Activated CD8-positive, alpha-beta memory T cell treated with anti-CD3 and anti-CD28 coated beads, Interleukin-2, amount 50 U/mL, for 4 hours (primary cell): Measurements from ENCODE around the gene MUS81.

ENCODE experiments used
- DNase-seq: peaks from one replicate; pipeline ENCODE4 v3.0.0-alpha.2; 2020

Gene MUS81

DNA sequence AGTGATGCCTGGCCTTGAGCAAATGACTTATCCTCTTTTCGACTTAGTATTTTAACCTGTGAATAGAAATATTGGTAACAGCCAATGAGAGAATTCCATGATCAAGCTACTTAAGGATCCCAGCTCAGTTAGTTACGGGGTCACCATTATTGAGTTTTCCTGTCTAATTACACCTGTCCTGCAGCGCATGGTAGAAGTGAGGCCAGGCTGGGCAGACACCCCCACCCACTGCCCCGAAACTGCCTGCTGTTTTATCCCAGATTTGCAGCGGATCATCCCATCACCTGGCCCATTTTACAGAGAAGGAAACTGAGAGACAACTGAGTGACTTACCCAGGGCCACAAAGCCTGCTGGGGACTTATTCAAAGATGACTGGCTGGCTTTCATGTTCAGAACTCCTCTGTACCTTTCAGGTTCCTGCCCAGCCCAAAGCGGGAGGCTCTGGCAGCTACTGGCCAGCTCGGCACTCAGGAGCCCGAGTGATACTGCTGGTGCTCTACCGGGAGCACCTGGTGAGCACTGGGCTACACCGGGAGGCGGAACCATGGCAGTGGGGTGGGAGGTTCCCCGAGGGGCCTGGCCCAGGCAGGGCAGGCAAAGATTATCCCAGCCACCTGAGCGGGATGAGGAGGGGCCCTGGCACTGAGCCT, 1.4 kb downstream of the MUS81 start:
- DNase-seq: no peak

DNA sequence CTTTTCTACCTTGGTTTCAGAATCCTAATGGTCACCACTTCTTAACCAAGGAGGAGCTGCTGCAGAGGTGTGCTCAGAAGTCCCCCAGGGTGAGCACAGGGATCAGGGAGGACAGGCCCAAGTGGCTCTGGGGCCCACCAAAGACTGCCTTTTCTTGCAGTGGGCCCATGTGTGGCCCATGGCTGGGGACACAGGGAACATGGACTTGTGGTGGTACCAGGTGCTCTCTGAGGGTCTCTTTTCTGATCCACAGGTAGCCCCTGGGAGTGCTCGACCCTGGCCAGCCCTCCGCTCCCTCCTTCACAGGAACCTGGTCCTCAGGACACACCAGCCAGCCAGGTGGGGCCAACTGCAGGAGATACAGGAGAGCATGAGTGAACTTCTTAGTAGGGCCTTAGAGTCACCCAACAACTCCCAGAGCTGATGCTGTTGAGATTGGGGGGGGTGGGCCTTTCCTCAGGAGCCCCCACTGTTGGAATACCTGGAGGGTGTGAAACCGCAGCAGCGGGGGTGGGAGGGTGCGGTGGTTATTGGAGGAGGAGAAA, 2.0 kb downstream of the MUS81 start:
- no peak for DNase-seq

DNA sequence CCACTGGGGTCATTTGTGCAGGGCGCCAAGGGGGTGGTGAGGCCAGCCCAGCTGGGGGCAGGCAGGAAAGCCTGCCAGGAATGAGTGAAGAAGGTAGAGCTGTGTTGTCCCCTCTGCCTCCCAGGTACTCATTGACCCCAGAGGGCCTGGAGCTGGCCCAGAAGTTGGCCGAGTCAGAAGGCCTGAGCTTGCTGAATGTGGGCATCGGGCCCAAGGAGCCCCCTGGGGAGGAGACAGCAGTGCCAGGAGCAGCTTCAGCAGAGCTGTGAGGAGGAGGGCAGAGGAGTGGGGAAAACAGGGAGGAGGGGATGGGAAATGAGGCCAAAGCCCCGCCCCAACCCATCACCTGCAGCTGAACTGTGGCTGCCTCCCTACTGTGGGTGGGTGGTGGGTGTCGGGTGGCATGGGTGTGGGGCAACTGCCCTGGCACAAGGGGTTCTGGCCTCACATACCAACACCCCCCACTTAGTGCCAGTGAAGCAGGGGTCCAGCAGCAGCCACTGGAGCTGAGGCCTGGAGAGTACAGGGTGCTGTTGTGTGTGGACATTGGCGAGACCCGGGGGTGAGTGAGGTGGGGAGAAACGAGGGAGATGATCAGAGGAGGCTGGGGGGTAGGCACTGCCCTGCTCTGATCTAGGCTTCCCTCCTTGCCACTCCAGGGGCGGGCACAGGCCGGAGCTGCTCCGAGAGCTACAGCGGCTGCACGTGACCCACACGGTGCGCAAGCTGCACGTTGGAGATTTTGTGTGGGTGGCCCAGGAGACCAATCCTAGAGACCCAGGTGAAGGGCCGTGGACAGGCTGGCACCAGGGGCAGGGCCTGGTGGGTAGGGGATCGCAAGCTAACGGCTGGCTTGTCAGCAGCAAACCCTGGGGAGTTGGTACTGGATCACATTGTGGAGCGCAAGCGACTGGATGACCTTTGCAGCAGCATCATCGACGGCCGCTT, 3.0 kb downstream of the MUS81 start:
- DNase-seq: no peak

DNA sequence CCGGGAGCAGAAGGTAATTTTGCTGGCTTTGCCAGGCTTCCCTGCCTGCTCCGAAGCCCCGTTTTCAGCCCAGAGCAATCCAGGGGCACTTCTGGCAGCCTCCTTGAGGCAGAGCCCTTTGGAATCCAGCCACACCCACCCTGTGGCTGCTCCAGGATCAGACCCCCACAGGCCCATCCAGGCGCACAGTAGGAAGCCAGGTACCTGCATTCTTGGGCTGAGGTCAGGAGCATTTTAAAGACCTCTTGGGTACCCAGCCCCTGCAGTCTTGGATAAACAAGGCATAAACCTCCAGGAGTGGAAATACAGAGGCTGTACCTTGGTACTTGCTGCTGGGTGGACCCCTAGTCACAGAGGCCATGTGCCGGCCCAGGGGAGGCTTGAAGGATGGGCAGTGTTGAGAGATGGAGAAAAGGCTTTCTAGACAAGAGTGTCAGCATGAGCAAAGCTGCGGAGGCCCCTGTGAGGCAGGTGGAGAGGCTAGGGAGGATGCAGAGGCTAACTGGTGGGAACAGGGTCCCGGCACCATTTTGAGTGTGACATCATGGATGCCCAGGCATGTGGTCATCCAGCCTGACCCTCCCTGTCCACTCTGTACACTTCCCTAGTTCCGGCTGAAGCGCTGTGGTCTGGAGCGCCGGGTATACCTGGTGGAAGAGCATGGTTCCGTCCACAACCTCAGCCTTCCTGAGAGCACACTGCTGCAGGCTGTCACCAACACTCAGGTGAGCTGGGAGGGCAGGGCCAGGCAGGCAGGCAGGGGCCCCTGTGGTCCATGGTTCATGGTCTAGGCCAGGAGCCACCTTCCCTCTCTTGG, 3.9 kb downstream of the MUS81 start:
- DNase-seq: no peak

DNA sequence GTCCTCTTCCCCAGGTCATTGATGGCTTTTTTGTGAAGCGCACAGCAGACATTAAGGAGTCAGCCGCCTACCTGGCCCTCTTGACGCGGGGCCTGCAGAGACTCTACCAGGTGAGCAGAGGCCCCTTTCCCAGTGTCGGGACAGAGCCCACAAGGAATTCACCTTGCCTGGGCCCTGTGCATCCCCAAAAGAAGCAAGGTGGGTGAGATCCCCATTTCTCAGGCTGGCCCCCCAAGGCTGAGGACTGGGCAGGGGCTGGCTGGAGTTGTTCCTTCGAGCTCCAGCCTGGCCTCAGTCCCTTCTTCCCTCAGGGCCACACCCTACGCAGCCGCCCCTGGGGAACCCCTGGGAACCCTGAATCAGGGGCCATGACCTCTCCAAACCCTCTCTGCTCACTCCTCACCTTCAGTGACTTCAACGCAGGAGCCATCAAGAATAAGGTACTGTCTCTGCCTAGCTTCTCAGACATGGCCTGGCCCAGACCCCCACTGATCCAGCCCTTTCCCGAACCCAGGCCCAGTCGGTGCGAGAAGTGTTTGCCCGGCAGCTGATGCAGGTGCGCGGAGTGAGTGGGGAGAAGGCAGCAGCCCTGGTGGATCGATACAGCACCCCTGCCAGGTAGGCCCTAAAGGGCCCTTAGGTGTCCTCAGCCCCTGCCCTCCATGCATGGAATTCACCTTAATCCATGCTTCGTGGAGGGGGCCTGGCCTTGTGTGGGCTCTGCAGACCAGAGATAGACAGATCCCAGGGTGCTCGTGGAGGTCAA, 4.7 kb downstream of the MUS81 start:
- DNase-seq: no peak

DNA sequence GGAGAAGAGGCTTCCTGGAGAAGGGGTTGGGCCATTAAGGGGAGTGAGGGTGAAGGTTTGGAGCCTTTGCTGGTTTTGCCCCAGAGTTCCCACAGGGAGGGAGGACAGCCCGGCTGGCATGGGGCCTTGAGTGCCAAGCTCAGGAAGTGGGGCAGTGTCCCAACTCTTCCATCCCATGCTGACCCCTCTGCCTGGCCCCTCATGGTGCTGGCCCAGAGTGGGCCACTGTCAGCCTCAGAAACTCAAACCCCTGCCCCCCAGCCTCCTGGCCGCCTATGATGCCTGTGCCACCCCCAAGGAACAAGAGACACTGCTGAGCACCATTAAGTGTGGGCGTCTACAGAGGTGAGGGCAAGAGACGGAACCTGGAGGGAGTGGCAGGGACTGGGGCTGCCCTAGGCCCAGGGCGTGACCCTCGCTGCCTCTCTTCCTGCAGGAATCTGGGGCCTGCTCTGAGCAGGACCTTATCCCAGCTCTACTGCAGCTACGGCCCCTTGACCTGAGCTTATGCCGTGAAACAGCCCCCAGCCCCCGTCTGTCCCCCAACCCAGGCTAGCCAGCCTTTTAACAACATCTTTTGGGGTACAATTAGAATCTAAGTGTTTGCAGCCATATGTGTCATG, 5.4 kb downstream of the MUS81 start:
- DNase-seq: no peak

DNA sequence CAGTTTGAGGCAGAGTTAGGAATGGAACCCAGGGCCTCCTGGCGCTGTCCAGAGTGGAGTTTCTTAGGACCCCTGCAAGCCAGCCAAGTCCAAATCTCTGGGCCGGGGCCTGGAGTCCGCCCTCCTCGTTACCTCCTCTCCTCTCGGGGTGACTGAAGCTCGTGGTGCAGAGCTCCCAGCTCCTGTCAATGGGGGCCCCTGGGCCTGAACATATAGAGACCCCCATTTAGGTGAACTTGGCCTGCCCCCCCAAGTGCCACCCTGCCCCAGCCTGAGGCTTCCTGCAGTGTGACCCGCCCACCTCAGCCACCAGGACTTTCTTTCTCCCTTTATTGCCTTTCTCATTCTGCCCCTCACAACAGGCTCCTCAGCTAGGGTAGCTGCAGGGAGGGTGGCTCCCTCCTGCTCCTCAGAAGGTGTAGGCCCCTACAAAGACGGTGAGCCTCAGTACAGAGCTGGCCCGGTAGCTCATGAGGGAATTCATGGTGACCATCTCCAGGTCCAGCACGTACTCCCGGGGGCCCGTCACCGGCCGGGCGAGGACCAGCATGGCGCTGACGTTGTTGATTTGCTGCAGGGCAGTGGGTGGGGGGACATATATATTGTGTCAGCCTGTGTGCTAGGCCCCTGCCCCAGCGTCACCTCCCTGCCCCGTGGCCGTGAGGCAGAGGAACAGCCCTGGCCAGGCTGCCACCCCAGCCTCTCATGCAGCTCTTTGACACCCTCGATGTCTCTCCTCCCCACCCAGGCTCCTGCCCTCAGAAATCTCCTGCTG, 6.5 kb downstream of the MUS81 start:
- DNase-seq: no peak

DNA sequence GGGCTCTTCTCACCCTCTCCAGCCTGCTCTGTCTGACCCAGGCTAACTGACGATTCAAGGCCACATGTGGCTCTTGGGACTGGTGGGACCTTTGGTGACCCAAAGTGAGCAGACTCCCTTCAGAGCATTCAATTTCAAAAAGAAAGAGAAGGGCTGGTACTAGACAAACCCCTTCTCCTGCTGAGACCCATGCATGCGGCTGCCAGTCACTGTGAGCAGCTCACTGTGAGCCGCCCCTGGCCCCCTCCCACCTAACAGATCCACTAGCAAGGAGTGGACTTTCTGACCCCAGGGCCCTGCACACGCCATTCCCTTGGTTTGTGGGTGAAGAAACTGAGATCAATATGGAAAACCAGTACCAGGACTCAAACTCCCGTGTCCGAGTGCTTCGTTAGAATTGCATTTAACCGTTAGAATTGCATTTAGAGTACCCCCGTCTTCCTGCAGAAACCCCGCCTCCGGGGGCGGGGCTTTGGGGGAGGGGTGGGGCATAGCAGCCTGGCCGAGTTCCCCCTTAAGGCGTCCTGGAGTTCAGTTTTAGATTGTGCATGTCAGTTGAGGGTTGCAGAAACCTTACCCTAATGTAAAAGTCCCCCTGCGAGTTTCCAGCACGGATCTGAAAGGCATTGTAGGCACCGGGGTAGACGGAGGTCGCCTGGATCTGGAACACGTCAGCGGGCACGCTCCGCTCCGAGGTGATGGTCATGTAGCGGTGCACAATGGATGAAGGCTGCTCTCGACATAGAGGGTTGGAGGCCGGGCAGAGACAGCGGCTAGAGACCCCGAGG, 7.2 kb downstream of the MUS81 start:
- no peak for DNase-seq

DNA sequence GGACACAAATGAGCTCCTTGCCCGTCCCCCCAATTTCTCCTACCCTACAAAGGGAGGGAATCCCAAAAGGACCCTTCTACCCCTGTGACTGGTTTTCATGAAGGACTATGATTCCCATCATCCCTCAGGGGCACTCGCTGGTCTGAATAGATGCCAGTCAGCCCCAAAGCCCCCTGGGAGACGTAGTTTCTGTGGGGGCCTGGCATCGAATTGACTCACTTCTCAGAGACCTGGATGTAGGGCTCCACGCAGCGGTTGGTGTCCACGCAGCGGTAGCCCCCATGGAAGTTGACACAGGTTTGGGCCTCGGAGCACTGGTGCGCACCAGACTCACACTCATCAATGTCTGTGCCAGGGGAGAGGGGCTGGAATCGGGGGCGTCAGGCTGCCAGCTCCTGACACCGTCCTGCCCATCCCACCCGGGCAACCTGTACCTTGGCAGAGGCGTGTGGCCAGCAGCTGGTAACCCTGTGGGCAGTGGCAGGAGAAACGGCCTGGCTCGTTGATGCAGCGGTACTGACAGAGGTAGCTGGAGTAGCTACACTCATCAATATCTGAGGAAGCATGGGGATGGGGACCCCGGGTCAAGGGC, 7.9 kb downstream of the MUS81 start:
- DNase-seq: no peak

DNA sequence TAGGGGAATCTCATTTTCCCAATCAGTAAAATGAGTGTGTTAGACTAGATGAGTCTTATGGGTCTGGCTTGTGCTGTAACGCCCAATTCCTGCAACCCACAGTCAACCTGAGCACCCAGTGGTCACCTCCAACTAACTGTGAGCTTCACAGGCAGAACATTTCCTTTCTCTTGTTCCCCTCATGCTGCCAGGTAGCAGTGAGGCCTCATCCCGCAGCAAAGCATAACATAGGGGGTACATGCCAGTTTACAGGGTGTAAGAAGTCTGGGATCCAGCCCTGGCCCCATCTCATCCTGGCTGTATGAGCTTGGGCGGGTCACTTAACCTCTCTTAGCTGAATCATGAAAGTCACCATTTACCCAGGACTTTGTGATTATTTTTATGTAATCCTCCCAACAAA, 8.7 kb downstream of the MUS81 start:
- DNase-seq: no peak

DNA sequence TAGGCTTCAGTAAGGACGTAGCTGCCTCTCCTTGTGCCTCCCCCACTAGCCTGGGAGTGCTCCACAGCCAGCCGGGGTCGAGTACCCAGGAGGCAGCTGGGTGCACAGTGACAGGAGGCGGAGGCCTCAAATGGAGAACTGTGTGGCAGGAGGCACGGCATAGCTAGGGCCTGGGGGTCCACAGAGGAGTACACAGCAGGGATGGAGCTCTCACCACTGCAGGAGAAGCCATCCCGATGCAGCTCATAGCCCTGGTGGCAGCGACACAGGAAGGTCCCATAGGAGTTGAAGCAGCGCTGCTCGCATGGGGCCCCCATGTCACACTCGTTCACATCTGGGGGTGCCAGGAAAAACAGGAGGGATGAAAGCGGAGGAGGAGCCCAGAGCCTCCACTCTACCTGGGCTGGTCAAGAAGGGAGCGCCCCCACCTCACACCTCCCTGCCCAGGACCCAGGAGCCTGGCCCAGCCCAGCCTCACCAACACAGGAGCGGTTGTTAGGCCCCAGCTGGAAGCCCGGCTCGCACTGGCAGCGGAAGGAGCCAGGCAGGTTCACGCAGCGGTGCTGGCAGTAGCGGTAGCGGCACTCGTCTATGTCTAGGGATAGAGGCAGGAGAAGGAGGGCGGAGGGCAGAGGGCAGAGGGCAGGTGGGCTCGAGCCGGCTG, 9.5 kb downstream of the MUS81 start:
- no peak for DNase-seq

DNA sequence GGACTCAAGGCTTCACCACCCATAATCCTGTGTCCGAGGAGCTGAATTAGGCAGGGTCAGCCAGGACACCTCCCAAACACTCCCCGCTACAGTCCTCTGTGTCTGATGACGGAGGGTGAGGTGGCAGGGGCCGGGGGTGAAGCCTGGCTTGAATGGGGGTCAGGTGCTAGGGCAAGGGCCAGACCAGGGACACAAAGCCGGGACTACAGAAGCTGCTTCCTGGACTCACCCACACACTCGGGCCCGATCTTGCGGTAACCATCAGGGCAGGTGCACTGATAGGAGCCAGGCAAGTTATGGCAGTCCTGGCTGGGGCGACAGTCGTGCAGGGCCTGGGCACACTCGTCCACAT, 10.1 kb downstream of the MUS81 start:
- DNase-seq: no peak

DNA sequence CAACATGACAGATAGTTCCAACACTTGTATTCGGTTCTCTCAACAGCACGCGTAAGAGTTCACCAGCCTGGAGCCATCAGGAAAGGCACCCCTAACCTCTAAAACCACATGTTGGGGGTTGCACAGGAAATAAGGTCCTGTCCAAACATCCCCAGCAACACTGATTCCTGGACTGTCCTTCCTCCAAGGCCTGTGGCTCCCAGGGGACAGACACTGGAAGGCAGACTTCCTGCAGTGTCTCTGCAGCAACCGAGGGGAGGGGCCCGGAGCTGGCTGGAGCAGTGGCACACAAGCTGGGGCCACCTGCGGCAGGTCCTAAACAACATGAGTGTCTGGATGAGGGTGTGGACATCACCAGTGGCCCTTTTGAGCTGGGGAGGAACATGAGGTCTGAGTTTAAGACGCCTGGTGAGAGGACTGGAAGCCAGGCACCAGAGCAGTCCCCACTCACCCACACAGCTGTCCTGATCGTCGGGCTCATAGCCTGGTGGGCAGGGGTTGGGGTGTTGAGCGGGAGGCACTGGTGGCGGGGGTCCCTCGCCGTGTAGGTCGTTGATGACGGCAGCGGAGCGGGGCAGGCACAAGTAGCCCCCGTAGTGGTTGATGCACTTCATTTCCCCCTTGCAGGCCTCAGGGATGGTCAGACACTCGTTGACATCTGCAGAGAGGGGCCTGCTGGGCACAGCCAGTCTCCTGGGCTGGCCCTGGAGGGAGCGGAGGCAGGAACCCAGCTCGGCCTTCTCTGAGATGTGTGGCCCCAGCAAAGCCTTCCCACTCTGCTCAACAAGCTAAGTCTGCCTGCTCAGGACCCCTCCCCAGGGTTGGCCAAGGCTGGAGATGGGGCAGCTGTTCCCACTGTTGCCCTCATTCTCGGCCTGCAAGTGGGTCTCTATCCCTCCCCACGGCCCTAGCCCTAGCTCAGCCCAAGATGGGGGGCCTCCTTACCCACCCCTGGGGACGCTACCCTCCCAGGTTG, 10.8 kb downstream of the MUS81 start:
- no peak for DNase-seq

DNA sequence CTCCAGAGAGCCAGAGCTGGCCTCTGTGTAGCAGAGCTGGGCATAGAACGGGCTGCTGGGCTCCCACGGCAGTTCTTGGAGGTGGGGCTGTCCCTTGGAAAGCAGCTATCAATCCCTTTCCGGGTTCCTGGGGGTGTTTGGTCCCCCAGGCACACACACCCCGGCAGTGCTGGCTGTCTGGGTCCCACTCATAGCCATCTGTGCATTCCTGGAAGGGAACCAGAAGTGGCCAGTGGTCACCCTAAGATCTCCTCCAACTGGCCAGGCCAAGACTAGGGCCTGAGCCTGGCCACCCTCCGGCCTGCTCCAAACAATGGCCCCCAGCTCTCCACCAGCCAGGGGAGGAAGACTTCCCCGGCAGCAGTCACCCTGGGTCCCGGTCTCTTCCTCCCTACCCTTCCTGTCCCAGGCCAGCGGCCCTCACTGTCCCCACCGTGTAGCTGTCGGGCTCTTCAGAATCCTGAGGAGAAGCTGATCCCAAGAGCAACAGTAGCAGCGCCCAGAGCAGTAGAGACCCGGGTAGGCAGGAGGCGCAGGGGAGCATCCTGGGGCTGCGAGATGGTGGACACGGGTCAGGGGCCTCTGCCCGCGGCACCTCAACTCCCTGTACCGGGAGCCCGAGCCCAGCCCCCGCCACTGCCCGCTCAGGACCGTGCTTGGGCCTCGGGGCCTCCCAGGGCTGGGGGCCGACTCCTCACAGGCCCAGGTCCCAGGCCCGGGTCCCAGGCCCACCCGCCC, 11.7 kb downstream of the MUS81 start:
- DNase-seq: no peak

DNA sequence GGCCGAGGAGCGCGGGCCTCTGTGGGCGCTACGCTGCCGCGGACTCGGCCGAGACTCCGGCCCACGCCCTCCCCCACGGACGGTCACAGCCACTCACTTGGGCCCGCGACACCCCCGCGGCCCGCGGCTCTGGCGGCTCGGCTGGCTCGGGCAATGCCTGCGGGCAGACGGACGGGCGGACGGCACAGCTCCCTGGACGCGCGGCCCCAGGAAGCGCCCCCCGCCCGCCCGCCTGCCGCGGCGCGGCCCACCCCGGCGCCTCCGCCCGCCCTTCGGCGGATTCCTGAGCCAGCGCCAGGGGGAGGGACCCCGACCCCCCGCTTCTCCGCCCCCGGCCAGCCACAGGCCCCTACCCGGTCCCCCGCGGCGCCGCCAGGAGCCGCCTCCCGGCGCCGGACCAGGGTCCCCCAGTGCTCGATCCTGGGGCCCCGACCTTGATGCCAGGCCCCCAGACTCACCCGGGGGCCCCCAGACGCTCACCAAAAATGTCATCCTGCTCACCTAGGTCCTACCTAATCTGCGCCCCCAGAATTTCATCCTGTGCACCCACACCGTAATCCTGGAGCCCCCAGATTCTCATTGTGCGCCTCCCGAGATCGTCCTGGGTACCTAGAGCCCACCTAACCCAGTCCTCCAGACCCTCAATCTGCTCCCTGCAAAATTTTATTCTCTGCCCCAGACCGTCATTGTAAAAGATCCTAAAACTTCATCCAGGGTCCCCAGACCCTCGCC, 12.5 kb downstream of the MUS81 start, which contains the start of gene EFEMP2:
TSS of gene EFEMP2 (minus strand) at position 215 of the 732 bp plus-strand sequence. CDS start 446 bp downstream, outside the sequence.
- DNase-seq: no peak
